GM19455 (cell line): Measurements from ENCODE around the gene NUMBL.

ENCODE experiments used
- ATAC-seq: cut with Tn5 transposase; IDR thresholded peaks from one replicate; pipeline ENCODE4 v1.9.1; 2021; ENCODE audit not compliant: unreplicated experiment

The NUMBL gene

GRCh38 chr19:40691421-40692211, 1.2 kb upstream of the NUMBL start:
- ATAC-seq = no peak

- ATAC-seq = peak; percentile 49
Observed at GRCh38 chr19:40690693-40691420, 406 bp upstream of the NUMBL start.

GRCh38 chr19:40689339-40690049, 957 bp downstream of the NUMBL start:
- no peak for ATAC-seq

GRCh38 chr19:40688987-40689338, 1.5 kb downstream of the NUMBL start:
- ATAC-seq = no peak

GRCh38 chr19:40688309-40688708, 2.1 kb downstream of the NUMBL start:
- ATAC-seq = no peak

GRCh38 chr19:40687525-40688016, 2.9 kb downstream of the NUMBL start:
- no peak for ATAC-seq

- ATAC-seq = no peak
Observed at GRCh38 chr19:40686882-40687524, 3.4 kb downstream of the NUMBL start.

GRCh38 chr19:40685563-40685962, 4.9 kb downstream of the NUMBL start:
- ATAC-seq = no peak

- no peak for ATAC-seq
Observed at GRCh38 chr19:40685016-40685526, 5.4 kb downstream of the NUMBL start.

- no peak for ATAC-seq
Observed at GRCh38 chr19:40684280-40684679, 6.2 kb downstream of the NUMBL start.

GRCh38 chr19:40683437-40683836, 7.0 kb downstream of the NUMBL start:
- no peak for ATAC-seq

- ATAC-seq = no peak
Observed at GRCh38 chr19:40682431-40682964, 8.0 kb downstream of the NUMBL start.

GRCh38 chr19:40681039-40681438, 9.4 kb downstream of the NUMBL start:
- ATAC-seq = no peak

- no peak for ATAC-seq
Observed at GRCh38 chr19:40677156-40677555, 13.3 kb downstream of the NUMBL start.

GRCh38 chr19:40674291-40674690, 16.2 kb downstream of the NUMBL start:
- ATAC-seq = no peak

GRCh38 chr19:40673397-40673796, 17.1 kb downstream of the NUMBL start:
- ATAC-seq = no peak

GRCh38 chr19:40672573-40673299, 17.7 kb downstream of the NUMBL start:
- no peak for ATAC-seq

- ATAC-seq = no peak
Observed at GRCh38 chr19:40672038-40672437, 18.4 kb downstream of the NUMBL start.

GRCh38 chr19:40671404-40671803, 19.0 kb downstream of the NUMBL start:
- no peak for ATAC-seq

- no peak for ATAC-seq
Observed at GRCh38 chr19:40668991-40669614, 21.3 kb downstream of the NUMBL start.
